CD4-positive, alpha-beta T cell treated with Interleukin-6 for 4 hours (primary cell): Measurements from ENCODE around the gene OR13C5.
"Not testable (repeated sequence)": the region's sequence is repeated elsewhere in the genome, so short reads cannot be mapped to it uniquely, and the experiment has no call there.

Experiments used
- DNase-seq: peaks from one replicate; pipeline ENCODE4 v3.0.0-alpha.2; 2020; ENCODE audit warnings: mixed read lengths

The OR13C5 gene, protein sequence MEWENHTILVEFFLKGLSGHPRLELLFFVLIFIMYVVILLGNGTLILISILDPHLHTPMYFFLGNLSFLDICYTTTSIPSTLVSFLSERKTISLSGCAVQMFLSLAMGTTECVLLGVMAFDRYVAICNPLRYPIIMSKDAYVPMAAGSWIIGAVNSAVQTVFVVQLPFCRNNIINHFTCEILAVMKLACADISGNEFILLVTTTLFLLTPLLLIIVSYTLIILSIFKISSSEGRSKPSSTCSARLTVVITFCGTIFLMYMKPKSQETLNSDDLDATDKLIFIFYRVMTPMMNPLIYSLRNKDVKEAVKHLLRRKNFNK

GRCh38 chr9:104599313-104599712 is at the start of gene OR13C5:
Gene OR13C5, minus strand, starts transcription at chr9:104599413. Its CDS starts 0 bp downstream, at chr9:104599413.
- DNase-seq, result not testable (repeated sequence)

- no peak for DNase-seq
Observed at GRCh38 chr9:104635456-104635855, 36.2 kb upstream of the OR13C5 start.

GRCh38 chr9:104633976-104634520 is 34.8 kb upstream of the OR13C5 start:
- DNase-seq, result no peak

GRCh38 chr9:104625964-104626363 is 26.8 kb upstream of the OR13C5 start:
- not testable (repeated sequence) for DNase-seq

DNA sequence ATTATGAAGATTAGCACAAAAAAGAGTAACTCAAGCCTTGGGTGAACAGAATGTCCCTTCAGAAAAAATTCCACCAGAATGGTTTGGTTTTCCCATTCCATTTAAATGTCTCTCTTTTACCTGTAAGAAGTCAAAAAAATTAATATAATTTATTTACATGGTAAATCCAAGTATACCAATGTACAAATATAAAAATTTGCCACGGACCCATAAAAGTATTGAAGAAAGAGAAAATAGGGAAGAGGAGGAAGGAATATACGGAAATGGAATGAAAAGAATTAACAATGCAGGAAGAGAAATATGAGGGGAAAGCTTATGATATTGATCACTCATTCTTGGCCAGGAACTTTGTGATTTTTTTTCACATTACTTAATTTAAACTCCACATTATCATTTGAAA is 18.9 kb upstream of the OR13C5 start, which contains the start of gene OR13C9:
TSS of gene OR13C9 (minus strand) at position 101 of the 400 bp plus-strand sequence. CDS start at position 101, 0 bp downstream.
- no peak for DNase-seq

DNA sequence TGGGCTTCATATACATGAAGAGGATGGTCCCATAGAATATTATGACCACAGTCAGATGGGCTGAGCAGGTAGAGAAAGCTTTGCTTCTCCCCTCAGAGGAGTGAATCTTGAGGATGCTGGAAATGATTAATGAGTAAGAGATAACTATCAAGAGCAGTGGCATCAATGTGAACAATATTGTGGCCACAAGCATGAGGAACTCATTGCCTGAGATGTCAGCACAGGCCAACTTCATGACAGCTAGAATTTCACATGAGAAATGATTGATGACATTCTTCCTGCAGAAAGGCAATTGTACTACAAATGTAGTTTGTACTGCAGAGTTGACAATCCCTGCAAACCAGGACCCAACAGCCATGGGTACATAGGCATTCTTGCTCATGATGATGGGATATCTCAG is 18.2 kb upstream of the OR13C5 start:
- no peak for DNase-seq

- DNase-seq, result no peak
Observed at GRCh38 chr9:104611213-104611612, 12.0 kb upstream of the OR13C5 start.

GRCh38 chr9:104608336-104608735 is 9.1 kb upstream of the OR13C5 start:
- no peak for DNase-seq

DNA sequence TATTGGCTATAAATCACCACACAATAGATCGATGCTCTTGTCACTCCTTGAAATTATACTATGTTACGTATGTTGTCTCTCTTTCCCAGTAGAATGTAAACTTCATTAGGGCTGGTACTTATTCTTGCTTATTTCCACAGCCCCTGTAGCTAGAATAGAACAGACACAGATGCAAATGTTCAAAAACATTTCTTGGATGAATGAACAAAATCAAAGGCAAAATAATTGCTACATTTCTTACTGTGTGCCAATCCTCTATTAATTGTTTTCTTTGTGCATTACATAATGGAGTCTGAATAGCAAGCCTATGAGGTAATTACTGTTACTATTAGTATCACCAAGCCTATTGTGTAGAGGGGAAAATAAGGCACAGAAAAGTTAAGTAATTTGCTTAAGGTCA is 6.9 kb upstream of the OR13C5 start:
- no peak for DNase-seq

DNA sequence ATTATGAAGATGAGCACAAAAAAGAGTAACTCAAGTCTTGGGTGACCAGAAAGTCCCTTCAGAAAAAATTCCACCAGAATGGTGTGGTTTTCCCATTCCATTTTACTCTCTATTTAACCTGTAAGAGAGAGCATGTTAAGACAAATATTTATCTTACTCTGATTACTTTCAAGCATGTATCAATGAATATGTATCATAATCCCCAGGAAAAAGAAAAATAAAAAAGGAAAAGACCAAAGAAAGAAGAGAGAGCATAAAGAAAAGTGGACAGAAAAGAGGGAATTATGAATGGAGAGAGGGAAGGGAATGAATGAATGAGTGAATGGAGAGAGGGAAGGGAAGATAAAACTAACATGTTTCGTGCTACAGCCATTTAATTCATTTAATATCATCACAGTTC is 6.3 kb upstream of the OR13C5 start, which contains the start of gene OR13C2:
TSS of gene OR13C2 (minus strand) at position 101 of the 400 bp plus-strand sequence. CDS start at position 101, 0 bp downstream.
- DNase-seq, result not testable (repeated sequence)

GRCh38 chr9:104604801-104605200 is 5.6 kb upstream of the OR13C5 start:
- no peak for DNase-seq

DNA sequence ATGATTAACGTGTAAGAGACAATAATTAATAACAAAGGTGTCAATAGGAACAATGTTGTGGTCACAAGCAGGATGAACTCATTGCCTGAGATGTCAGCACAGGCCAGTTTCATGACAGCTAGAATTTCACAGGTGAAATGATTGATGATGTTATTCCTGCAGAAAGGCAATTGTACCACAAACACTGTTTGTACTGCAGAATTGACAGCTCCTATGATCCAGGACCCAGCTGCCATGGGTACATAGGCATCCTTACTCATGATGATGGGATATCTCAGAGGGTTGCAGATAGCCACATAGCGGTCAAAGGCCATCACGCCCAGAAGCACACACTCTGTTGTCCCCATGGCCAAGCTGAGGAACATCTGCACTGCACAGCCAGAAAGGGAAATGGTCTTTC is 464 bp downstream of the OR13C5 start:
- DNase-seq, result not testable (repeated sequence)

GRCh38 chr9:104589626-104590025 is 9.6 kb downstream of the OR13C5 start:
- DNase-seq, result no peak

DNA sequence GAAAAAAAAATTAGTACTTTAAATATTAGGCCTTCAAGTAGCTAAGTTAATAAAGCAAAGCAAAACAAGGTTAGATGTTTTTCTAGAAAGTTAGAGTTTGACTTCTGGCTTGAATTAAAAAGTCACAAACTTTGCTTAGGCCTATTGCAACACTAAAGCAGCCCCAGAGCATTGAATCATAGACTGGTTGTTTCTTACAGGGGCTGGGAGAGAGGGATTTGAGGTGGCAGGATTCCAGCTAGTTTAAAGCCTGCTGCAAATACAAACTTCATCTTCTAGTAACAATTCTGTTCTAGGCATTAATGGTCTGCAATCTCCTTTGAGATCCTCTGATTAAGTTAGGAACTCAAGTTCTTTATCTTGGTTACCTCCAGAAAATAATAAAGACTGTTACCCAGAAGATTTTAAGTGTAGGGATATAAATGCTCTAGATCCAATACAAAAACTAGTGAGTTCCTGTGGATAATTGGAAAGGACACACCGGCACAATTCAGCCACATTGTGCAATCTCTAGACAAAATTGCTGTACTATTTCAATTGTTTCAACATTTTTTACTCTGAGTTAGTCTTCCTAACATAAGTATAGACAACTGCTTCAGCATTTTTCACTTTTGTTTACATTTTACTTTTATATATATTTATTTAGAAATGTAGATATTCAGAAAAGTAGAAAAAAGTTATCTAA is 12.6 kb downstream of the OR13C5 start:
- DNase-seq, result no peak

GRCh38 chr9:104580562-104580961 is 18.7 kb downstream of the OR13C5 start:
- DNase-seq, result no peak

- DNase-seq, result no peak
Observed at GRCh38 chr9:104577263-104577662, 21.9 kb downstream of the OR13C5 start.

GRCh38 chr9:104575456-104575855 is 23.8 kb downstream of the OR13C5 start:
- DNase-seq, result no peak

- DNase-seq, result no peak
Observed at GRCh38 chr9:104572612-104573011, 26.6 kb downstream of the OR13C5 start.

DNA sequence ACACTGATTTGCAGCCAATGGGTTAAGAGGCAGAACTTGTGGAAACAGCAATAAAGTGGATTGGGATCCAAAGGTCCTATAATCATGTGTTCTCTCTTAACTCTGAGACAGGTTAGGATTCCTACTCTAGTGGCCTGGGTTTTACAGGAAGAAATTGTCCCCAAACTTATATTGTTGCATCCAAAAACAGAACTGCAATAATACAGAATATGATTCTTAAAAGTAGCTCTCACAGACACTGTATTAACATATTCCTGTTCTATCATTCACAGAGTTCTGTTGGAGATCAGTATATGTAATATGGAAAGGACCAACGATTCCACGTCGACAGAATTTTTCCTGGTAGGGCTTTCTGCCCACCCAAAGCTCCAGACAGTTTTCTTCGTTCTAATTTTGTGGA is 30.3 kb downstream of the OR13C5 start, which contains the start of gene OR13C8:
TSS of gene OR13C8 (plus strand) at position 301 of the 400 bp plus-strand sequence. CDS start at position 301, 0 bp downstream.
- DNase-seq, result no peak

DNA sequence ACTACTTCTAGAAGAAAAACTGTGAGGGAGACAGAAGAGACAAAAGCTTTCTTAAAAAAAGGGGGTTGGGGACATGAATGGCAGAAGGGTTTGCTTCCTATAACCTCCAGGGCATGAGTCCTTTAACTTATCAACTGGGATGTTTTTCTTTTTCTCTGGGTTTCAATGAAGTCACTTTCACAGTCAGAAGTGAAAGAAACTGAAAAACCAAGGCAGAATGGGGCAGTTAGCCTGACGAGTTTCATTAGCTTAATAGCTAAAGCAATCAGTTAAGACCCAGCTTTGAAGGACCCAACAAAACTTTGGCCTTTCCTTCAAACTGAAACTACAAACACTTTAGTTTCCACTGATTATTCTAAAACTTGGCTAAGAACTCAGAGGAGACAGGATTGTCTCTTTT is 34.9 kb downstream of the OR13C5 start:
- DNase-seq, result no peak

- DNase-seq, result no peak
Observed at GRCh38 chr9:104556830-104557634, 42.2 kb downstream of the OR13C5 start.

DNA sequence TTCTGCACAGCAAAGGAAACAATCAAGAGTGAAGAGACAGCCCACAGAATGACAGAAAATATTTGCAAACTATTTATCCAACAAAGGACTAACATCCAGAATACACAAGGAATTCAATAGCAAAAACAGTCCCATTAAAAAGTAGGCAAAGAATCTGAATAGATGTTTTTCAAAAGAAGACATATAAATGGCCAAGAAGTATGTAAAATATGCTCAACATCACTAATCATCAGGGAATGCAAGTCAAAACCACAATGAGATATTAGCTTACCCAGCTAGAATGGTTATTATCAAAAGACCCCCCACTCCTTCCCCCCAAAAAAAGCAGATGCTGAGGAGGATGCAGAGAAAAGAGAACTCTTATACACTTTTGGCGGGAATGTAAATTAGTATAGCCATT is 43.7 kb downstream of the OR13C5 start:
- DNase-seq, result no peak

DNA sequence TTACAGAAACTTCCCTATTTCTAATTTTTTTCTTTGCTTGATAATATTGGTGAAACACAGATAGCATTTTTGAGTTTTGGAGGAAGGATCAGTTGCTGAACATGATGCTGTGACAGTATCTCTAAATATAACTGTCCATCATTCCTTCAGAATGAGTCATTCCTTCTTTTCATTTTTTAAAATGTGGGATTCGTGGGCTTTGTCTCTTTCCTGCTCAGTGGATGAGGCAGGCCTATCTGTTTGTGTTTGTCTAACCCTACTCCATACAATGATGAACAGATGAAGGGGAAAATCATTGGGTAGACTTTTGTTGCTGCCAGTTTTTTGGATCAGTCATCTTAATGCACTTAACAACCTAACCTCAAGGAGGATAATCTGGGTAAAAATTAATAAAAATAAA is 46.0 kb downstream of the OR13C5 start:
- no peak for DNase-seq
